Upper lobe of right lung (tissue), 1 donor: ENCODE data around the gene SNRPD3. TPM values are rescaled to one million over a fixed set of nuclear protein-coding genes. Genes with fewer than 3 reads are reported as not detected.
"Not testable (repeated sequence)": the region's sequence is repeated elsewhere in the genome, so short reads cannot be mapped to it uniquely, and the experiment has no call there.

ENCODE experiments used
- ATAC-seq: fragments of 200-7000 bp; cut with Tn5 transposase; one replicate; pipeline ENCODE4 v1.9.1; 2020; ENCODE audit warnings: mild to moderate bottlenecking, moderate library complexity
- DNase-seq: peaks from one replicate; pipeline ENCODE4 v3.0.0-alpha.2; 2020
- H3K27ac ChIP-seq: fragments of 200-600 bp; one replicate; pipeline ENCODE4 v1.8.0; 2022
- H3K27me3 ChIP-seq: fragments of 200-600 bp; one replicate; pipeline ENCODE4 v1.8.0; 2022; ENCODE audit warnings: mild to moderate bottlenecking
- H3K36me3 ChIP-seq: fragments of 200-600 bp; one replicate; pipeline ENCODE4 v1.8.0; 2022
- H3K4me1 ChIP-seq: fragments of 200-600 bp; one replicate; pipeline ENCODE4 v1.8.0; 2022
- H3K4me3 ChIP-seq: fragments of 200-600 bp; one replicate; pipeline ENCODE4 v1.8.0; 2022; ENCODE audit warnings: mild to moderate bottlenecking
- H3K9me3 ChIP-seq: fragments of 200-600 bp; one replicate; pipeline ENCODE4 v1.8.0; 2022
- intact Hi-C: fragments of 100-400 bp; cut with DNase I; formaldehyde crosslinking; loops from one replicate; pipeline ENCODE4 v1.11.0; 2022
- total RNA-seq: library from RNA; stranded (reverse); fragmentation: NEBNext Ultra II Directional; extraction: Animal tissue kit (Norgen Biotek cat#: 25700); gene quantifications from one replicate; pipeline ENCODE4 v1.2.1, GENCODE V29; 2021
- TF ChIP-seq, protein P1 (sequence below): fragments of 200-600 bp; IDR thresholded peaks from one replicate; pipeline ENCODE4 v1.8.0; 2022; ENCODE audit warnings: antibody characterized with exemption
- donor health status: DM: no; HTN: yes; CAD: no; lungs with severe emphysema.

SNRPD3 gene
- total RNA-seq, 1 donor from 2014 or later = 64.5 TPM

DNA sequence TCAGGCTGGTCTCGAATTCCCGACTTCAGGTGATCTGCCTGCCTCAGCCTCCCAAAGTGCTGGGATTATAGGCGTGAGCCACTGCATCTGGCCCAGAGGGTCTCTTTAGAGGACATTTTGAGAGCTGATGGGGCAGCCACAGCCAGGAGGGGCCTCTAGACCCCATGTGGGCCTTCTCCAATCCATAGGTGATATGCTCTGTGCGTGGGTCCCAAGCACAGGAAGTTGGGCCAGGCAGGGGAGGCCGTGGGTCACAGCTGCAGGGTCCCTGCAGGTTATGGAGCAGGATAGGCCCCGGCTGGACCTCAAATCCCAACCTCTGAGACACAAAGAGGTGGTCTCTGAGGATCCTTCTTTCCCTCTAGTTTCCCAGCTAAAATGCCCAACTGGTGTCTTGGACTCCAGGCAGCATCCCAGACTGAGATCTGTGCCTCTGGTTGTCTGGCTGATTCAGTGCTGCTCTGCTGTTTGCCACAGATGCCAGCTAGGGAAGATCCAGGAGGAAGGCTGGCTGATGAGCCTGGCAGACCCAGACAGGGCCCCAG lies 35.6 kb downstream of the SNRPD3 start:
- Histone ChIP-seq H3K36me3 (no peaks in the 10 kb centered on the region), H3K4me1 (peaks cover 13% of the 10 kb centered on the region), H3K27me3 (no peaks in the 10 kb centered on the region), H3K4me3 (no peak overlapping the region), H3K27ac (no peak overlapping the region), H3K9me3 (no peaks in the 10 kb centered on the region)
- ATAC-seq = no peak
- TF ChIP-seq, protein P1, sequence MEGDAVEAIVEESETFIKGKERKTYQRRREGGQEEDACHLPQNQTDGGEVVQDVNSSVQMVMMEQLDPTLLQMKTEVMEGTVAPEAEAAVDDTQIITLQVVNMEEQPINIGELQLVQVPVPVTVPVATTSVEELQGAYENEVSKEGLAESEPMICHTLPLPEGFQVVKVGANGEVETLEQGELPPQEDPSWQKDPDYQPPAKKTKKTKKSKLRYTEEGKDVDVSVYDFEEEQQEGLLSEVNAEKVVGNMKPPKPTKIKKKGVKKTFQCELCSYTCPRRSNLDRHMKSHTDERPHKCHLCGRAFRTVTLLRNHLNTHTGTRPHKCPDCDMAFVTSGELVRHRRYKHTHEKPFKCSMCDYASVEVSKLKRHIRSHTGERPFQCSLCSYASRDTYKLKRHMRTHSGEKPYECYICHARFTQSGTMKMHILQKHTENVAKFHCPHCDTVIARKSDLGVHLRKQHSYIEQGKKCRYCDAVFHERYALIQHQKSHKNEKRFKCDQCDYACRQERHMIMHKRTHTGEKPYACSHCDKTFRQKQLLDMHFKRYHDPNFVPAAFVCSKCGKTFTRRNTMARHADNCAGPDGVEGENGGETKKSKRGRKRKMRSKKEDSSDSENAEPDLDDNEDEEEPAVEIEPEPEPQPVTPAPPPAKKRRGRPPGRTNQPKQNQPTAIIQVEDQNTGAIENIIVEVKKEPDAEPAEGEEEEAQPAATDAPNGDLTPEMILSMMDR = no peak
- intact Hi-C loops = no loop called here
- no peak for DNase-seq

DNA sequence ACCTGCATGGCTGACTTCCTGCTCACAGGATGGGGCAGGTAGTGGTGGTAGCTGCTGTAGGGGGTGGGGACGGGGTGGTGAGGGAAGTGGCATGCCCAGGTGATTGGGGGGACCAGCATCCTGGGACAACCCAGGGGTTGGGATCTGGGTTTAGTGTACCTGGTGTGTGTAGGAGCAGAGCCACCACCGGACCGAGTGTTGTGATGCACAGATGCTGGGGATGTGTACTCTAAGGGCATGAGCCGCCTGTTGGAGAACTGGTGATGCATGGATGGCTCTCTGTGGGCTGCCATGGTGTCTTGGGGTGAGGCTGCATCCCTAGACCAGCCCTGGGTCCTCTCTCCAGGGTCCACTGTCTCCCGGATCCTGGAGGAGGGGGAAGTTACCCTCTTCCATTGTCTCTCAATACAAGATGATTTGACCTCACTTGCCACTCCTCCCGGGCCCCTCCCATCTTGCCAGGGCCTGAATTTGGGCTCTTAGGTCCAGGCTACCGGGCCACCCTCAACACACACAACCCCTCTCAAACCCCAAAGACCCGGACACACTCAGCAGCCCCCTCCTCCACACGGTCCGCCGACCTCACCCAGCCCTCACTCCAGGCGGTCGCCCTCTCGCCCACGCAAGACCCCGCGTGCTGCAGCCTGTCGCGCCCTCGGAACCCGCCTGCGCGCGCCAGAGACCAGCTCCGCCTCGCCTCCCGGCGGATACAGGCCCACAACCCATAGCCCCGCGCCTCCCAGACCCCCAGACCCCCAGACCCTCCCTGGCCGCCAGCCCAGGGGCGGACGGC lies 36.5 kb downstream of the SNRPD3 start:
- H3K27ac ChIP-seq = peak overlapping the region; percentile 58
- TF ChIP-seq, protein P1 = no peak
- H3K4me3 ChIP-seq = peak overlapping the region; percentile 58
- no peaks in the 10 kb centered on the region for H3K36me3 ChIP-seq
- ATAC-seq (peak; percentile 0), DNase-seq (no peak)
- intact Hi-C loops = no loop called here
- H3K27me3 ChIP-seq = no peaks in the 10 kb centered on the region
- no peaks in the 10 kb centered on the region for H3K9me3 ChIP-seq
- H3K4me1 ChIP-seq = peaks cover 13% of the 10 kb centered on the region

DNA sequence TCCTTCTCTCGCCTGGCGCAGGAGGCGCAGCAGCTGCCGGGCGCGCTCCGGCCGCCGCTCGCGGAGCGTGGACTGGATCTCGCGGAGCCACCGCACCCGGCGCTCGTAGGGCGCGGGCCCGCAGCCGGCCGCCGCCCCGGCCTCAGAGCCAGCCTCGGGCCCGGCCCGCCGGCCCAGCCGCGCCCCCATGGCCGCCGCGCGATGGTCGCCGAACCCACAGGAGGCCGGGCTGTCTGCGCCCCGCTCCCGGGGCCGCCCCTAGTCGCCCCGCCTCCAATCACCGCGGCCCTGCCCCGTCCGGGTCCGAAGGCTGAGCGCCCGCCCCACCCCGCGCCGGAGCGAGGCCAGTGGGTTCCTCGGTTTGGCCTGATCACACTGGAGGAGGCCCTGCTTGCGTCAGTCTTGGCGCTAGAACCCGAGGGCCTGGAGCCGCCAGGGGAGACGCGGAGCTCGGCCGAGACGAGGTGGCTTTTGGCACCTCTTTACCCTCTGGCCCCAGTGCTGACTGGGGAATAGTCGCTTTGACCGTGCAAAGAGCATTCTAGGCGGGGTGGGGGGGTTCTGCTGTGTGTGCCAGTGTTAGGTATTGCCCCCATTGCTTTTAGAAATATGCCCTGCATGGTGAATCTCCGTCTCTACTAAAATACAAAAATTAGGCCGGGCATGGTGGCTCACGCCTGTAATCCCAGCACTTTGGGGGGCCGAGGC lies 37.2 kb downstream of the SNRPD3 start, which contains the start of gene LRRC75B:
Gene LRRC75B, minus strand, starts transcription at position 223 of the 708 bp plus-strand sequence. Its CDS starts 34 bp downstream, at position 189.
- H3K27me3 ChIP-seq = no peaks in the 10 kb centered on the region
- H3K4me3 ChIP-seq = peak within 1 kb of the TSS; percentile 58
- H3K4me1 ChIP-seq = peaks cover 13% of the 10 kb centered on the region
- intact Hi-C loops = no loop called here
- peak; percentile 91 for ATAC-seq
- no peaks in the 10 kb centered on the region for H3K9me3 ChIP-seq
- DNase-seq = peak; percentile 94
- TF ChIP-seq, protein P1 = no peak
- peak within 1 kb of the TSS; percentile 74 for H3K27ac ChIP-seq
- no peaks in the 10 kb centered on the region for H3K36me3 ChIP-seq

DNA sequence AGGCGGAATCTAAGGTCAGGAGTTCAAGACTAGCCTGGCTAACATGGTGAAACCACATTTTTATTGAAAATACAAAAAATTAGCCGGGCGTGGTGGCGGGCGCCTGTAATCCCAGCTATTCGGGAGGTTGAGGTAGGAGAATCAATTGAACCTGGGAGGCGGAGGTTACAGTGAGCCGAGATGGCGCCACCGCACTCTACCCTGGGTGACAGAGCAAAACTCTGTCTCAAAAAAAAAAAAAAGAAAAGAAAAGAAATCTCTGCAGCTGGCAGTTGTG lies 37.7 kb downstream of the SNRPD3 start:
- Histone ChIP-seq H3K4me1 (peaks cover 13% of the 10 kb centered on the region), H3K27ac (peak overlapping the region; percentile 74), H3K4me3 (peak overlapping the region; percentile 58)
- DNase-seq, intact Hi-C loops, H3K27me3 ChIP-seq, H3K9me3 ChIP-seq, H3K36me3 ChIP-seq, ATAC-seq: not testable (repeated sequence)

DNA sequence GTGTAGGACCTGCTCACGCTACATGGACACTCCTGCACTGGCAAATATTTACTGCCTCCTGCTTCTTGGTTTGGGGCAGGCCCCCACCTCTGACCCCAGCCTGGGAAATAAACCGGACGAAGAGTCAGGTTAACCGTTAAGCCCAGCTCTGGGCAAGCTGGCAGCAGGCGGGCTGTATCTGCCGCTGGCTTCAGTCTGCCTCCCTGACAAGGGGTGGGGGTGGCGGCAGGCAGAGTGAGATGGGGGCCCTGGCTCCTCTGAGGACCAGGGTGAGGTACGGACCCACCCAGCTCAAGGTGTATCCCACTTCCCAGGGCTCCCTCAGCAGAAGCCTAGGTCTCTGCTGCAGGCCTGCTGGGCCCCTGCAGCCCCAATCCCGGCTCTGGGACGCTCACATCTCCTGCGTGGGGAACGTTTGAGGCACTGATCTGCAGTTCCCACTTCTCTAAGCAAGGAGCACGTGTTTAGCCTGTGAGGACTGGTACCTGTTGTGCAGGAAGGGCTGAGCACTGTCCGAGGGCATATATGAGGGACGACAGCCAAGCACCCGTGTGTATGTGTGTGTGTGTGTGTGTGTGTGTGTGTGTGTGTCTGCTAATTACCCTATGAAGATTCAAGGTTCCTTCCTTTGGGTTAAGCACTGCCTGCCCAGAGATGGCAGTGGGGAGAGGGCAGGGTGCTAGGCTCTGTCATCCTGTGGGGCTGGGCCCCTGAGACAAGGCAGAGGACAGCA lies 38.2 kb downstream of the SNRPD3 start:
- Histone ChIP-seq H3K4me3 (peak overlapping the region; percentile 58), H3K27ac (no peak overlapping the region), H3K9me3 (no peaks in the 10 kb centered on the region), H3K27me3 (no peaks in the 10 kb centered on the region), H3K4me1 (peaks cover 13% of the 10 kb centered on the region), H3K36me3 (no peaks in the 10 kb centered on the region)
- ATAC-seq (peak; percentile 1), DNase-seq (no peak)
- TF ChIP-seq, protein P1 = no peak
- intact Hi-C loops = no loop called here
